Upper lobe of left lung (tissue), 4 donors: ENCODE data around the gene ZNF708.

Experiments used
- POLR2A ChIP-seq, 4 donors: fragments of 450-650 bp; IDR thresholded peaks; one replicate each; pipeline ENCODE4 v1.5.1; 2016 to 2017; ENCODE audit warnings: antibody characterized with exemption in 4 of 4, mild to moderate bottlenecking in 2 of 4
- TF ChIP-seq, protein P1 (sequence below), 6 experiments: fragments of 450-650 bp in 4 of 6; fragments of 200-600 bp in 2 of 6; sonication (generic) in 2 of 6; IDR thresholded peaks; one replicate each; pipeline ENCODE4 v1.5.1; 2016 to 2019; ENCODE audit warnings: antibody characterized with exemption in 6 of 6

- TF ChIP-seq, protein P1, sequence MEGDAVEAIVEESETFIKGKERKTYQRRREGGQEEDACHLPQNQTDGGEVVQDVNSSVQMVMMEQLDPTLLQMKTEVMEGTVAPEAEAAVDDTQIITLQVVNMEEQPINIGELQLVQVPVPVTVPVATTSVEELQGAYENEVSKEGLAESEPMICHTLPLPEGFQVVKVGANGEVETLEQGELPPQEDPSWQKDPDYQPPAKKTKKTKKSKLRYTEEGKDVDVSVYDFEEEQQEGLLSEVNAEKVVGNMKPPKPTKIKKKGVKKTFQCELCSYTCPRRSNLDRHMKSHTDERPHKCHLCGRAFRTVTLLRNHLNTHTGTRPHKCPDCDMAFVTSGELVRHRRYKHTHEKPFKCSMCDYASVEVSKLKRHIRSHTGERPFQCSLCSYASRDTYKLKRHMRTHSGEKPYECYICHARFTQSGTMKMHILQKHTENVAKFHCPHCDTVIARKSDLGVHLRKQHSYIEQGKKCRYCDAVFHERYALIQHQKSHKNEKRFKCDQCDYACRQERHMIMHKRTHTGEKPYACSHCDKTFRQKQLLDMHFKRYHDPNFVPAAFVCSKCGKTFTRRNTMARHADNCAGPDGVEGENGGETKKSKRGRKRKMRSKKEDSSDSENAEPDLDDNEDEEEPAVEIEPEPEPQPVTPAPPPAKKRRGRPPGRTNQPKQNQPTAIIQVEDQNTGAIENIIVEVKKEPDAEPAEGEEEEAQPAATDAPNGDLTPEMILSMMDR (IDR thresholded peaks at IDR 0.05), result no peak
- no peak for TF ChIP-seq POLR2A (IDR thresholded peaks at IDR 0.05)
Measured at GRCh38 chr19:21335721-21336120, 6.5 kb upstream of the ZNF708 start.
